GM12878 (cell line): ENCODE measurements around the gene AIF1L. TPM values are rescaled to one million over a fixed set of nuclear protein-coding genes. Genes with fewer than 3 reads are reported as not detected.

Experiments
- ATAC-seq: fragments of 200-7000 bp; cut with Tn5 transposase; 3 replicates; pipeline ENCODE4 v1.9.1; 2020; ENCODE audit warnings: mild to moderate bottlenecking, moderate library complexity
- BruUV-seq: library from RNA; stranded (reverse); fragments of 400-500 nt; replicated peaks from 2 replicates; lab custom pipeline; 2021; lab: Mats Ljungman, UMichigan
- CTCF ChIA-PET: fragments of 300-600 bp; sonication (Branson Sonifier 250); formaldehyde crosslinking; extraction: SDS; loops from one replicate; lab custom pipeline; 2021; ENCODE audit warnings: inconsistent platforms; lab: Yijun Ruan, JAX
- POLR2A ChIA-PET: fragments of 350-600 bp; formaldehyde crosslinking; extraction: SDS; loops from one replicate; lab custom pipeline; 2021; ENCODE audit warnings: inconsistent platforms; lab: Charles Lee
- RAD21 ChIA-PET: fragments of 300-600 bp; sonication (Branson Sonifier 250); formaldehyde crosslinking; loops from one replicate; lab custom pipeline; 2023; ENCODE audit warnings: antibody characterized with exemption; ENCODE audit not compliant: unreplicated experiment; lab: Charles Lee
- SMC1A ChIA-PET: fragments of 300-600 bp; sonication (Branson Sonifier 250); formaldehyde crosslinking; loops from one replicate; lab custom pipeline; 2023; ENCODE audit not compliant: unreplicated experiment, uncharacterized antibody; lab: Charles Lee
- DNase-seq: peaks from one replicate; pipeline ENCODE4 v3.0.0-alpha.2; 2011; ENCODE audit warnings: low read depth, low spot score
- FAIRE-seq: peaks from 3 replicates; lab custom pipeline; 2011; peaks lifted over from hg19 to GRCh38; lab: Jason Lieb, UNC
- H2AFZ ChIP-seq: 2 replicates; pipeline ENCODE4 v1.6.0; 2011; ENCODE audit warnings: low read depth, low read length, control low read depth; ENCODE audit not compliant: control insufficient read depth
- H3K27ac ChIP-seq: 2 replicates; pipeline ENCODE4 v1.5.1; 2011; ENCODE audit warnings: control low read depth; ENCODE audit not compliant: control insufficient read depth, insufficient read depth
- H3K27me3 ChIP-seq, 2 experiments: replicated peaks in 1 of 2; 2 replicates each; pipeline versions ENCODE4 v1.6.0 to v1.6.1; 2011; ENCODE audit warnings: low read length in 1 of 2; ENCODE audit not compliant: control insufficient read depth in 2 of 2, insufficient read depth in 2 of 2
- H3K36me3 ChIP-seq, 2 experiments: 2 replicates each; pipeline ENCODE4 v1.5.1; 2011; ENCODE audit warnings: low read length in 1 of 2; ENCODE audit not compliant: control insufficient read depth in 2 of 2, insufficient read depth in 2 of 2
- H3K4me1 ChIP-seq: 2 replicates; pipeline ENCODE4 v1.6.1; 2011; ENCODE audit warnings: mild to moderate bottlenecking, low read length, moderate library complexity, mixed read lengths; ENCODE audit not compliant: control insufficient read depth, insufficient read depth
- H3K4me2 ChIP-seq: 2 replicates; pipeline ENCODE4 v1.6.0; 2011; ENCODE audit warnings: control low read depth; ENCODE audit not compliant: control insufficient read depth, insufficient read depth
- H3K4me3 ChIP-seq: fragments of 200-600 bp; sonication (generic); 2 replicates; pipeline ENCODE4 v1.5.1; 2016
- H3K79me2 ChIP-seq: 2 replicates; pipeline ENCODE4 v1.6.0; 2011; ENCODE audit warnings: low read length; ENCODE audit not compliant: control insufficient read depth, insufficient read depth
- H3K9ac ChIP-seq: 2 replicates; pipeline ENCODE4 v1.8.0; 2011; ENCODE audit warnings: low read length, control low read depth, mixed read lengths; ENCODE audit not compliant: control insufficient read depth, insufficient read depth
- H3K9me3 ChIP-seq: replicated peaks from 3 replicates; pipeline ENCODE4 v1.5.1; 2011; ENCODE audit warnings: mild to moderate bottlenecking, low read length; ENCODE audit not compliant: control insufficient read depth, insufficient read depth
- H4K20me1 ChIP-seq: 2 replicates; pipeline ENCODE4 v1.6.0; 2011; ENCODE audit not compliant: control insufficient read depth, insufficient read depth
- CBX3 ChIP-seq: fragments of 200-600 bp; sonication (generic); IDR thresholded peaks from 2 replicates; pipeline ENCODE4 v1.6.1; 2016; ENCODE audit warnings: low read depth, borderline replicate concordance
- CHD2 ChIP-seq: IDR thresholded peaks from 2 replicates; pipeline ENCODE4 v1.6.1; 2011; ENCODE audit warnings: low read depth, low read length, improper control_type of control experiment, borderline replicate concordance
- E2F4 ChIP-seq: IDR thresholded peaks from 2 replicates; pipeline ENCODE4 v1.6.1; 2012; ENCODE audit warnings: low read depth, low read length, improper control_type of control experiment
- IRF3 ChIP-seq: fragments of 450-650 bp; IDR thresholded peaks from 2 replicates; pipeline ENCODE4 v1.6.1; 2014; ENCODE audit warnings: mild to moderate bottlenecking
- MYB ChIP-seq: fragments of 150-350 bp; IDR thresholded peaks from 2 replicates; pipeline ENCODE4 v1.6.1; 2014; ENCODE audit warnings: mild to moderate bottlenecking, low read depth, low read length, borderline replicate concordance
- NFYB ChIP-seq: IDR thresholded peaks from 2 replicates; pipeline ENCODE4 v1.6.1; 2011; ENCODE audit warnings: low read depth, mild to moderate bottlenecking, low read length, improper control_type of control experiment, moderate library complexity; ENCODE audit not compliant: insufficient read depth
- POLR2AphosphoS5 ChIP-seq: IDR thresholded peaks from 2 replicates; pipeline ENCODE4 v1.6.1; 2011; ENCODE audit warnings: mild to moderate bottlenecking, low read length, inconsistent platforms
- RB1 ChIP-seq: fragments of 450-650 bp; formaldehyde crosslinking; IDR thresholded peaks from 2 replicates; pipeline ENCODE4 v1.6.1; 2017; ENCODE audit warnings: mild to moderate bottlenecking, borderline replicate concordance
- RBBP5 ChIP-seq: fragments of 200-600 bp; sonication (generic); conservative IDR thresholded peaks from 2 replicates; pipeline ENCODE4 v1.6.1; 2016
- RUNX3 ChIP-seq: IDR thresholded peaks from 2 replicates; pipeline ENCODE4 v1.6.1; 2012; ENCODE audit warnings: low read length, inconsistent platforms
- TCF12 ChIP-seq: IDR thresholded peaks from 2 replicates; pipeline ENCODE4 v1.6.1; 2011; ENCODE audit warnings: low read depth, mild to moderate bottlenecking, low read length
- ZNF622 ChIP-seq: fragments of 450-650 bp; IDR thresholded peaks from 2 replicates; pipeline ENCODE4 v1.6.1; 2017; ENCODE audit warnings: mild to moderate bottlenecking, inconsistent platforms
- ZZZ3 ChIP-seq: IDR thresholded peaks from 2 replicates; pipeline ENCODE4 v1.6.1; 2011; ENCODE audit warnings: low read depth; ENCODE audit not compliant: control insufficient read depth, insufficient read length
- WGBS: methylation state at CpG from one replicate; pipeline ENCODE4 v1.1.6; 2016; ENCODE audit warnings: low lambda C conversion rate; ENCODE audit not compliant: insufficient replicate concordance, insufficient coverage; ENCODE audit errors: missing lambda C conversion rate; 5-methylcytosine and 5-hydroxymethylcytosine counted together
- in situ Hi-C: fragments of 300-500 bp; cut with MboI; formaldehyde crosslinking; loops from 9 replicates; pipeline ENCODE4 v1.14.3; 2018; ENCODE audit warnings: mixed read lengths
- intact Hi-C: fragments of 100-400 bp; cut with micrococcal nuclease; formaldehyde crosslinking; loops from one replicate; pipeline ENCODE4 v1.14.2; 2022; ENCODE audit not compliant: unreplicated experiment
- polyA plus RNA-seq, 11 experiments: library from polyadenylated mRNA; depleted of rRNA in 4 of 11; unstranded in 6 of 11; stranded (reverse) in 5 of 11; fragments of >200 nt; fragmentation: Nextera tagmentation in 4 of 11; fragmentation: Illumina TruSeq in 1 of 11; extraction: Ambion mirVana in 4 of 11; extraction: Trizol in 1 of 11; gene quantifications; 1 replicate in 1 of 11; 2 replicates in 10 of 11; pipeline versions ENCODE4 v1.2.1 to v1.2.3, GENCODE V29; 2011 to 2016; ENCODE audit warnings: inconsistent platforms in 2 of 11, missing spikeins in 2 of 11, low read depth in 1 of 11
- total RNA-seq, 4 experiments: library from RNA; depleted of rRNA in 3 of 4; stranded (reverse); fragments of >200 nt in 3 of 4; fragmentation: Illumina TruSeq in 1 of 4; extraction: Trizol in 1 of 4; gene quantifications; 2 replicates each; pipeline versions ENCODE4 v1.2.1 to v1.2.3, GENCODE V29; 2013 to 2021

The AIF1L gene
- total and polyA plus RNA-seq, 10 of the 15 experiments (the other 5 are each of a cell fraction or from before 2014, with no cell fraction given) = 0.07 to 0.15 (median 0.08) TPM; not detected in 7

- FAIRE-seq = no peak
- Histone ChIP-seq H3K27me3 (no peaks in the 10 kb centered on the region; a peak in 2 of 4 replicates), H3K36me3 (no peaks in the 10 kb centered on the region), H2AFZ (no peak overlapping the region), H4K20me1 (no peaks in the 10 kb centered on the region), H3K4me2 (no peak overlapping the region), H3K4me1 (no peaks in the 10 kb centered on the region), H3K27ac (no peak overlapping the region), H3K79me2 (no peaks in the 10 kb centered on the region), H3K9ac (no peak overlapping the region), H3K9me3 (no peaks in the 10 kb centered on the region), H3K4me3 (no peak overlapping the region)
- ChIA-PET POLR2A (interaction anchor here (0.6 kb wide), 1 partner anchor 154 kb away, joined by 7 read pairs; no protein-coding TSS in a partner anchor), CTCF (no interaction called here), SMC1A (no interaction called here), RAD21 (no interaction called here)
- no peak for DNase-seq
- in situ Hi-C loops = no loop called here
- no peak for ATAC-seq
- no TSS peak for BruUV-seq
- TF ChIP-seq POLR2AphosphoS5 = no peak
- no peak for TF ChIP-seq TCF12
- no peak for TF ChIP-seq NFYB
- no peak for TF ChIP-seq ZNF622
- TF ChIP-seq MYB = no peak
- TF ChIP-seq RUNX3 = no peak
- TF ChIP-seq CBX3 = no peak
- no peak for TF ChIP-seq RBBP5
- no peak for TF ChIP-seq IRF3
- TF ChIP-seq ZZZ3 = no peak
- no peak for TF ChIP-seq CHD2
- no peak for TF ChIP-seq RB1
- no peak for TF ChIP-seq E2F4
- intact Hi-C loops = no loop called here
- WGBS = 22% methylated on average over 14 of the region's 14 CpGs
Observed at GRCh38 chr9:131068076-131068816, 28.1 kb upstream of the AIF1L start.
